Thyroid gland (tissue), 4 donors: ENCODE measurements around the gene CREB5. TPM values are rescaled to one million over a fixed set of nuclear protein-coding genes. Genes with fewer than 3 reads are reported as not detected.

Experiments used
- DNase-seq, 2 donors: peaks; one replicate each; pipeline ENCODE4 v3.0.0-alpha.2; 2019
- H3K27ac ChIP-seq, 3 donors: fragments of 200-600 bp; sonication (generic); 1 replicate in 2 of 3; 2 replicates in 1 of 3; pipeline ENCODE4 v1.5.1; 2016 to 2019; ENCODE audit warnings: mild to moderate bottlenecking in 1 of 3, moderate library complexity in 1 of 3
- H3K27me3 ChIP-seq: fragments of 200-600 bp; sonication (generic); one replicate; pipeline ENCODE4 v1.5.1; 2019
- H3K36me3 ChIP-seq, 2 donors: fragments of 200-600 bp; sonication (generic); one replicate each; pipeline ENCODE4 v1.5.1; 2016 to 2019
- H3K4me1 ChIP-seq, 2 donors: fragments of 200-600 bp; sonication (generic); one replicate each; pipeline ENCODE4 v1.5.1; 2017 to 2019
- H3K4me3 ChIP-seq, 3 donors: fragments of 200-600 bp; sonication (generic); replicated peaks in 1 of 3; 1 replicate in 2 of 3; 2 replicates in 1 of 3; pipeline ENCODE4 v1.5.1; 2016; ENCODE audit warnings: mild to moderate bottlenecking in 1 of 3
- H3K9me3 ChIP-seq: fragments of 200-600 bp; sonication (generic); one replicate; pipeline ENCODE4 v1.5.1; 2017
- CTCF ChIP-seq, 6 experiments: fragments of 200-600 bp in 3 of 6; fragments of 450-650 bp in 3 of 6; sonication (generic) in 3 of 6; IDR thresholded peaks; one replicate each; pipeline ENCODE4 v1.5.1; 2016 to 2019; ENCODE audit warnings: antibody characterized with exemption in 6 of 6, mild to moderate bottlenecking in 2 of 6, inconsistent platforms in 1 of 6, moderate library complexity in 1 of 6
- POLR2A ChIP-seq, 2 donors: fragments of 450-650 bp; IDR thresholded peaks; one replicate each; pipeline ENCODE4 v1.6.1; 2017; ENCODE audit warnings: antibody characterized with exemption in 2 of 2, mild to moderate bottlenecking in 2 of 2, moderate library complexity in 1 of 2
- WGBS, 2 donors: methylation state at CpG; one replicate each; pipeline ENCODE4 v1.1.5; 2017; 5-methylcytosine and 5-hydroxymethylcytosine counted together
- intact Hi-C: fragments of 100-400 bp; cut with DNase I; formaldehyde crosslinking; loops from one replicate; pipeline ENCODE4 v1.15.1; 2023
- total RNA-seq, 4 donors: library from RNA; depleted of rRNA; stranded (reverse); fragments of >200 nt; gene quantifications; one replicate each; pipeline ENCODE4 v1.2.3, GENCODE V29; 2016

Gene CREB5
- total RNA-seq, 4 donors from 2014 or later: 2.5 to 13.6 (median 6.5) TPM

GRCh38 chr7:28638914-28639313 is 226.6 kb downstream of the CREB5 start:
- H3K4me1 ChIP-seq: no peaks in the 10 kb centered on the region
- intact Hi-C loops: no loop called here
- WGBS, 2 donors: 92 to 96% methylated on average over 2 of the region's 2 CpGs
- H3K27ac ChIP-seq: no peak overlapping the region
- DNase-seq: no peak
- H3K27me3 ChIP-seq: no peaks in the 10 kb centered on the region
- H3K36me3 ChIP-seq: no peaks in the 10 kb centered on the region
- no peaks in the 10 kb centered on the region for H3K9me3 ChIP-seq
- TF ChIP-seq POLR2A (IDR thresholded peaks at IDR 0.05): no peak
- TF ChIP-seq CTCF (IDR thresholded peaks at IDR 0.05): no peak
- no peak overlapping the region for H3K4me3 ChIP-seq

- H3K36me3 ChIP-seq: no peaks in the 10 kb centered on the region
- H3K27ac ChIP-seq: no peak overlapping the region
- H3K4me3 ChIP-seq: no peak overlapping the region
- TF ChIP-seq POLR2A (IDR thresholded peaks at IDR 0.05): no peak
- no peak for TF ChIP-seq CTCF (IDR thresholded peaks at IDR 0.05)
- H3K9me3 ChIP-seq: no peaks in the 10 kb centered on the region
- no peaks in the 10 kb centered on the region for H3K4me1 ChIP-seq
- intact Hi-C loops: no loop called here
- no peak for DNase-seq
- no peaks in the 10 kb centered on the region for H3K27me3 ChIP-seq
- WGBS, 2 donors: 87 to 96% methylated on average over 2 of the region's 2 CpGs
These were observed 227.7 kb downstream of the CREB5 start for GRCh38 chr7:28640001-28640400.

GRCh38 chr7:28641752-28642545 is 229.6 kb downstream of the CREB5 start:
- no peak for DNase-seq
- Histone ChIP-seq H3K36me3 (no peaks in the 10 kb centered on the region), H3K4me1 (no peaks in the 10 kb centered on the region), H3K27me3 (no peaks in the 10 kb centered on the region), H3K4me3 (no peak overlapping the region), H3K9me3 (no peaks in the 10 kb centered on the region), H3K27ac (no peak overlapping the region)
- WGBS, 2 donors: 88 to 94% methylated on average over 11 of the region's 11 CpGs
- intact Hi-C loops: no loop called here
- TF ChIP-seq POLR2A (IDR thresholded peaks at IDR 0.05) (no peak), CTCF (IDR thresholded peaks at IDR 0.05) (no peak)

GRCh38 chr7:28643188-28643569 is 230.9 kb downstream of the CREB5 start:
- 69 to 76% methylated on average over 1 of the region's 1 CpG for WGBS, 2 donors

More at GRCh38 chr7:28643188-28643569, 230.9 kb downstream of the CREB5 start:
- intact Hi-C loops: no loop called here
- Histone ChIP-seq H3K4me1 (no peaks in the 10 kb centered on the region), H3K36me3 (no peaks in the 10 kb centered on the region), H3K27me3 (no peaks in the 10 kb centered on the region), H3K9me3 (no peaks in the 10 kb centered on the region), H3K4me3 (no peak overlapping the region), H3K27ac (no peak overlapping the region)
- TF ChIP-seq CTCF (IDR thresholded peaks at IDR 0.05) (no peak), POLR2A (IDR thresholded peaks at IDR 0.05) (no peak)
- no peak for DNase-seq
